NCI-H128 (cell line): ENCODE measurements around the gene PSMC1.
A peak's percentile ranks its signal among the peaks of the same experiment; 100 is the strongest.
"Not testable (repeated sequence)": the region's sequence is repeated elsewhere in the genome, so short reads cannot be mapped to it uniquely, and the experiment has no call there.

Source experiments
- DNase-seq: peaks from one replicate; lab custom pipeline; 2025; ENCODE audit not compliant: unreplicated experiment; lab: John Stamatoyannopoulos, UW

The PSMC1 gene

DNA sequence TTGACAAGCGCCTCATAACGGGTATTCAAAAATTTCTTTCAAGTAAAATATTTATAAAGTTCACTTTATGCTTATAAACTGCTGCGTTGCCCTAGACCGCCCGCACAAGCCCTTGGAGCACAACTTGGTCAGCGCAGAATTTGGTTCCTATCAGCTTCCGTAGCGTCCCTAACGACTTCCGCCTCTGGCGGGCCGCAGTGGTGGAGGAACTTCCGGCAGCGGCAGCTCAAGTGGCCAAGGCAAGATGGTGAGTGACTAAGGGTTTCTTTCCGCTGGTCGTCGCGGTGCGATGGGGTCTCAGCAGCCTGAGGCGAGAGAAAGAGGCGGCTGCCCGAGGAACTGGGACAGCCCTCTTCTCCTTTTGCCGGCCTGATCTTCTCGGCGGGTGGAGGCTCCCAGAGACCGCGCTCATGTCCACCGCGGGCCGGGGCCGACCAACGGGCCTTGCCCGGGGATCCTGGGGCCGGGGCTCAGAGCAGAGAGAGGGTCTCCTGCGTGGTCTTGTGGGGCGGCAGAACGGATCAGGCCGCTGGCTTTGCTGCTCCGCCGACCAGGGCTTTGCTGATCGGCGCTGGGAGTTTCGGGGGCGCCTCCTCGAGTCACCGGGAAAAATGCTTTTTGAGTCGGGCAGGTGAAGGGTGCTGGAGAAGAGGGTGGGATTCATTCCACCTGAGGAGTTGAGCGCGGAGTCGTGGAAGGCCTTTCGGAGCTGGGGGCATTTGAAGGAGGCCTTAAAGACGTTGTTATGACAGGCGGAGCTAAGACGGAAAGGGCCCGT, at the start of gene PSMC1:
Gene PSMC1 (plus strand): TSS at position 200 of the 778 bp plus-strand sequence. CDS start 45 bp downstream, at position 245.
- peak; percentile 87 for DNase-seq

GRCh38 chr14:90213099-90213748, 43.1 kb upstream of the PSMC1 start:
- no peak for DNase-seq

GRCh38 chr14:90228478-90228877, 27.9 kb upstream of the PSMC1 start:
- no peak for DNase-seq

DNA sequence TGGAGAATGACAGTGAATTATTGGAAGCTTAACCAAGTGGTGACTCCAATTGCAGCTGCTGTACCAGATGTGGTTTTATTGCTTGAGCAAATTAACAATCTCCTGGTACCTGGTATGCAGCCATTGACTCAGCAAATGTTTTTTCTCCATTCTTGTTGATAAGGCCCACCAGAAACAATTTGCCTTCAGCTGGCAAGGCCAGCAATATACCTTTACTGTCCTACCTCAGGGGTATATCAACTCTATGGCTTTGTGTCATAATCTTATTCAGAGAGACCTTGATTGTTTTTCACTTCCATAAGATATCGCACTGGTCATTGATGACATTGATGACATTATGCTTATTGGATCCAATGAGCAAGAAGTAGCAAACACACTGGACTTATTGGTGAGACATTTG, 26.4 kb upstream of the PSMC1 start:
- DNase-seq: not testable (repeated sequence)

DNA sequence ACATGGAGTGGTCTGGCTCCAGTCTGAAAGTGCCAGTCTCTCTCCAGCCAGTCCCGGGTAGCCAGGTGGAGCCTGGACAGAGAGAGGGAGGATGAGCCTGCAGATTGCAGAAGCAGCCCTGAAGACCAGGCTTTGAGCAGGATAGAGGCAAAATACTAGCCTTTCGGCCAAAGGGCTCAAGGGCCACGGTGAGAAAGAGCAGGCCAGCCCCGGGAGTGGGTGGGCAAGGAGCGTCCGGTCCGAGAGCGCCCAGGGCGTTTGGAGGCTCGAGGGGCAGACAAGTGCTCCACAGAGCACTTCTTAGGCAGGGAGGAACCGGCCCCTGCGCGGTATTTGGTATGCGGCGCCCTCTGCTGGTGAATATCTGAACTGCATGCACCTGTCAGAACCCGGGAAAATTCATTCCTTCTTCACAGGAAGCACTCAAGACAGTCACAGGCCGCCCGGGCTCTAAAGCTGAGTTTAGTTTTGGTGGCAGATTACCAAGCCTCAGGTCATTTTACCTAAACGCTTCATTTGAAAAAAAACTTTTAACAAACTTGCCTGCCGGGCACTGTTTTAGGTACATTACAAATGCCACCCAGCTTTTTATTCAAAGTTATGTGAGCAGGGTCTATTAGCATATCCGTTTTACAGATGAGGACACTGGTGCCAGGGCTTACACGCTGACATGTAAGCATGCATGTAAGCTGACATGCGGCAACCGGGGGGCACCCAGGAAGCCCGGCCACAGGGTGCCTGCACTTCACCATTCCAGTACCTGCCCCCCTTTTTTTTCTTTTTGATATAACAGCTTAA, 21.0 kb upstream of the PSMC1 start:
- DNase-seq: peak; percentile 33

DNA sequence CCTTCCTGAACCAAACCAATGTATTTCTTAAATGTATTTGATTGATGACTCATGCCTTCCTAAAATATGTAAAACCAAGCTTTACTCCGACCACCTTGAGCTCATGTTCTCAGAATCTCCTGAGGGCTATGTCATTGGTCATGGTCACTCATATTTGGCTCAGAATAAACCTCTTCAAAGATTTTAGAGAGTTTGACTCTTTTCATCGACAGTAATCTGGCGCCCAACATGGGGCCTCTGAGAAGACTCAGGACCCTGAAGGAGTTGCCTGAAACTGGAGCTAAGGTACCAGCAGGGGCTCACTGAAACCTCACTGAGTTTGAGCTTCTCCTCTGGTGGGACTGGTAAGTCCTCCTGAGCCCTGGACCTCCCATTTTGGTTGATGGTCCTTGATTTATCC, 17.2 kb upstream of the PSMC1 start:
- DNase-seq: no peak

GRCh38 chr14:90242444-90242843, 13.9 kb upstream of the PSMC1 start:
- DNase-seq: no peak

- no peak for DNase-seq
These were observed 9.4 kb upstream of the PSMC1 start for GRCh38 chr14:90246936-90247335.

DNA sequence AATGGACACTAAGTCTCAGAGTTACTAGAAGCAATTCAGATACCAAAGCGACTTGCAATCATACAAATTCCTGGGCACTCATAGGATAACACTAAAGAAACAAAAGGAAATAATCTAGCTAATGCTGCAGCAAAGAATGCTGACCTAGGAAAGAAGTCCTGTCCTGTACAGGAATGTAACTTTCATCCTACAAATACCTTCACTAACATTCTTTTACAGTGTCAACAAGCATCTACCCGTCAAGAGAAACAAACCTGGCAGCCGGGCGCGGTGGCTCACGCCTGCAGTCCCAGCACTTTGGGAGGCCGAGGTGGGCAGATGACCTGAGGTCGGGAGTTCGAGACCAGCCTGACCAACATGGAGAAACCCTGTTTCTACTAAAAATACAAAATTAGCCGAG, 8.9 kb upstream of the PSMC1 start:
- not testable (repeated sequence) for DNase-seq

GRCh38 chr14:90248594-90248993, 7.8 kb upstream of the PSMC1 start:
- DNase-seq: no peak

- no peak for DNase-seq
These were observed 2.5 kb upstream of the PSMC1 start for GRCh38 chr14:90253826-90254225.

- no peak for DNase-seq
These were observed 482 bp upstream of the PSMC1 start for GRCh38 chr14:90255871-90256270.

DNA sequence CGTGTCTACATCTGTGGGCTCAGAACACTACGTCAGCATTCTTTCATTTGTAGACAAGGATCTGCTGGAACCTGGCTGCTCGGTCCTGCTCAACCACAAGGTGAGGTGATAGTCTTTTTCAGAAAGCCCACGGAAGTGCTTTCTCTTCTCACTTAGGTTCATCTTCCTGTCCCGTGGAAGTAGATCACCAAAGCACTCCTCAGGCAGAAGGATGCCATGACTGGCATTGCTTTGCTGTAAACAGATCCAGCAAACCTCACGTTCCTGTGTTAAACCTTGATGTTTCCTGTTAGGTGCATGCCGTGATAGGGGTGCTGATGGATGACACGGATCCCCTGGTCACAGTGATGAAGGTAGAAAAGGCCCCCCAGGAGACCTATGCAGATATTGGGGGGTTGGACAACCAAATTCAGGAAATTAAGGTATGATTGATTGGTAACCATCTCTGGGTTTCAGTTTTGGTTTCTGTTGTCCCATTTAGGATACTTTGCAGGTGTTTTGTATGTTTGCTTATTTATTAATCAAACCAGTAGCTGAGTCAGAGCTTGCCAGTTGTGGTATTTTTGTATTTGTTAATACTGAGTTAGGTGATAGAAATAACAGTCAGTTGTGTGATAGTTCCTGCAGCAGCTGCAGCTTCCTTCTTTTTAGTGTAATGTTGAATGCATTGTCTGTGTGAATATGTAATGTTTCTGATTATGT, 7.5 kb downstream of the PSMC1 start:
- DNase-seq: no peak

GRCh38 chr14:90266441-90267154, 10.2 kb downstream of the PSMC1 start:
- no peak for DNase-seq

GRCh38 chr14:90268420-90268819, 12.1 kb downstream of the PSMC1 start:
- no peak for DNase-seq

GRCh38 chr14:90272523-90272922, 16.2 kb downstream of the PSMC1 start:
- no peak for DNase-seq

GRCh38 chr14:90273532-90273931, 17.2 kb downstream of the PSMC1 start:
- no peak for DNase-seq

GRCh38 chr14:90274019-90274418, 17.7 kb downstream of the PSMC1 start:
- DNase-seq: no peak

DNA sequence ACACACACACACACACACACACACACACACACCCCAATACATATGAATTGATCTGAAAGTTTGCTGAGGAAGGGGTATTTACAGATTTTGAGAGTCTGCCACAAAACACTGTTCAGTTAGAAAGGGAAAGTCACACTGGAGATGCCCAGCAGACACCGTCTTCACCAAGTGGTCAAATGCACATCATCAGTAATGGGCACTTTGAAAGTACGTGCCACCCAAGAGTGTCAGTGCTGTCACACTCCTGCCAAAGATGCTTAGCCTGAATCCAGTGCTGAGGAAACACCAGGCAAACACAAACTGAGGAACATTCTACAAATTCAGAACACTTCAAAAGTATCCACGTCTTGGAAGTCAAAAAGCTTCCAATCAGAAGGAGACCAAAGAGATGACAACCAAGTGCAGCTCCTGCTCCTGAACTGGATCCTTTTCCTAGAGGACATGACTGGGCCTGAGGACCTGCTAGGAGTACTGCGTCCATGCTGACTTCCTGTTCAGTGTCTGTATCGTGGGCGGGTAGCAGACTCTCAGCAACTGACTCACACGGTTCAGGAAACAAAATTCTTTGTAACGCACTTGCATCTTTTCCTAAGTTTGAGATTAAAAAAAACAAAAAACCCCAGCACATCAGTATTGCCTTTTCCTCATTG, 18.6 kb downstream of the PSMC1 start:
- DNase-seq: no peak

DNA sequence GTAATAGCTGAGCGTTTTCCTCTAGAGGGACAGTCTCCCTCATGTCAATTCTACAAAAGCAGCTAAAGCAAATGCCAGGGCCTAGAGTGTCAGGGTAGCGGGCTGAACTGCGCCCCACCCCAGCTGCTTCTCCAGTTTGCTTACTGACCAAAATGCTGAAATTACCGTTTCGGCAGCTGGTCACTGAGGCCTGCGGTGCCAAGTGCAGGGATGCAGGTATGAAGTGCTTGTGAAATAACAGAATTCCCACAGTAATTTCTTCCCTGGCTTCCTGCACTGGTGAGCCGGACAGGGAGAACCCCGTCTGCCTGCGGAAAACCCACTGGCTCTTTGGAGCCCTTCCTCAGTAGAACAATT, 19.1 kb downstream of the PSMC1 start:
- no peak for DNase-seq
